ENCODE data around the gene GRID1.

- TF ChIP-seq POLR2AphosphoS5 (IDR thresholded peaks at IDR 0.05) = no peak
- no peak for TF ChIP-seq CTCF (IDR thresholded peaks at IDR 0.05)
Observed at GRCh38 chr10:85600026-85600743, 766.4 kb downstream of the GRID1 start.

Data from breast epithelium (tissue), 3 donors.